GM19238 (cell line): Measurements from ENCODE around the gene RIN3.
A peak's percentile ranks its signal among the peaks of the same experiment; 100 is the strongest.

ENCODE experiments used
- DNase-seq: peaks from one replicate; pipeline ENCODE4 v3.0.0; 2011; ENCODE audit warnings: low spot score; ENCODE audit not compliant: insufficient read length

RIN3 gene

GRCh38 chr14:92686900-92687427 is 173.4 kb downstream of the RIN3 start:
- DNase-seq, result peak; percentile 84

DNA sequence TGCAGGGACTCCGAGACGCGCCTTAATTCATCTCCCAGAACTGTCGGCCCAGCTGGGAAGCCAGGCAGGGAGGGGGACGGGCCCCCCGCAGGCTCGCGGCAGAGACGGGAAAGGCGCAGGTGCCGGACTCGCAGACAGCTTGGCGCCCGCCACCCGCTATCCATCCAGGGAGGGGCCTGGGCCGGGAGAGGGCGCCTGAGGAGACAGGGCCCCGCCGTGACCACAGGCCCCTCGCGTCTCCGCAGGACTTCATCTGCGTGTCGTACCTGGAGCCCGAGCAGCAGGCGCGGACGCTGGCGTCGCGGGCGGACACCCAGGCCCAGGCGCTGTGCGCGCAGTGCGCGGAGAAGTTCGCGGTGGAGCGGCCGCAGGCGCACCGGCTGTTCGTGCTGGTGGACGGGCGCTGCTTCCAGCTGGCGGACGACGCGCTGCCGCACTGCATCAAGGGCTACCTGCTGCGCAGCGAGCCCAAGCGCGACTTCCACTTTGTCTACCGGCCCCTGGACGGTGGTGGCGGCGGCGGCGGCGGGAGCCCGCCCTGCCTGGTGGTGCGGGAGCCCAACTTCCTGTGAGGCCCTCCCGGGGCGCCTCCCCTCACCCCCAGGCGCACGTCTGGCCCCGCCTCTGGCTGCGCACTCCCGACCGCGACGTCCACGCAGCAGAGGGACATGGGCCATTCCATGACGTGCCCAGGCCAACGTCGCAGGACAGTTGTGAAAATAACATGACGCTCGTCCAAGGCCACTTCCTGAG is 174.3 kb downstream of the RIN3 start:
- no peak for DNase-seq

DNA sequence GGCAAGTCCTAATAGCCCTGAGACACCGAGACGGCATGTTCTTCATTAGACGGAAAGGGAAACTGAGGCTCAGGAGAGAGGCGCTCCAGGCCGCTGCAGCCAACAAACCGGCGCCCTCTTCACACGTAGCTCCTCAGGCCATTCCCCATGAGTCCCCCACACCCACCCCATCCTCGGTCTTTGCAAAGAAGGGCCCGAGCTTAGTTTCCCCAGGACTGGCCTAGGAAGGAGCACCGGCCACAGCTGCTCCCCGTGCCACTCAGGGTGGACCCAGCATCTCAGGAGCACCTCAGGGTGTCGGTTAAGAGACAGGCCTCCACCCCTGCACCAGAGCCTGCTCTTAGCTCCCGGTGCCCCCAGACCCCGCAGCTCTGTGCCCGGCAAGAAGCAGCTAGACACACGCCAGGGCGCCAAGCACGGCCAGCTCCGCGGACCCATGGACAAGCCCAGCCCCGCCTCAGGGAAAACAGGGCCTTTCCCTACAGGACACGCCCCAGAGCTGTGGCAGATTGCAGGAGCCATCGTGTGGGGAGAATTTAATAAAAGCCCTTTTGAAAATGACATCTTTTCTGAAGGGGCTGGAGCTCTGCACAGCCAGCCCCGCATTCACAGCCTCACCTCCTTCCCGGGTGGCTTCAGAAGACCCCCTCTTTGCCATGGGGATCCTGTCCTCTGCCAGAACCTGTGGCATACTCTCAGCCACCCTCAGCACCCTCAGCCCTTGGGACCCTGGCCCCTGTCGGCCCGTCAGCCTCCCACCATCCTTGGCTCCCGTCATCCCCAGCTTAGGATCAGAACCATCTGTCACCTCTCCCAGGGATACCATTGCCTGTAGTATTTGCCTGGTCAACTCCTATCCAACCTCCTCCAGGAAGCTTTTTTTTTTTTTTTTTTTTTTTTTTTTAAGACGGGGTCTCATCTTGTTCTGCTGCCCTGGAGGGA is 175.1 kb downstream of the RIN3 start:
- no peak for DNase-seq

DNA sequence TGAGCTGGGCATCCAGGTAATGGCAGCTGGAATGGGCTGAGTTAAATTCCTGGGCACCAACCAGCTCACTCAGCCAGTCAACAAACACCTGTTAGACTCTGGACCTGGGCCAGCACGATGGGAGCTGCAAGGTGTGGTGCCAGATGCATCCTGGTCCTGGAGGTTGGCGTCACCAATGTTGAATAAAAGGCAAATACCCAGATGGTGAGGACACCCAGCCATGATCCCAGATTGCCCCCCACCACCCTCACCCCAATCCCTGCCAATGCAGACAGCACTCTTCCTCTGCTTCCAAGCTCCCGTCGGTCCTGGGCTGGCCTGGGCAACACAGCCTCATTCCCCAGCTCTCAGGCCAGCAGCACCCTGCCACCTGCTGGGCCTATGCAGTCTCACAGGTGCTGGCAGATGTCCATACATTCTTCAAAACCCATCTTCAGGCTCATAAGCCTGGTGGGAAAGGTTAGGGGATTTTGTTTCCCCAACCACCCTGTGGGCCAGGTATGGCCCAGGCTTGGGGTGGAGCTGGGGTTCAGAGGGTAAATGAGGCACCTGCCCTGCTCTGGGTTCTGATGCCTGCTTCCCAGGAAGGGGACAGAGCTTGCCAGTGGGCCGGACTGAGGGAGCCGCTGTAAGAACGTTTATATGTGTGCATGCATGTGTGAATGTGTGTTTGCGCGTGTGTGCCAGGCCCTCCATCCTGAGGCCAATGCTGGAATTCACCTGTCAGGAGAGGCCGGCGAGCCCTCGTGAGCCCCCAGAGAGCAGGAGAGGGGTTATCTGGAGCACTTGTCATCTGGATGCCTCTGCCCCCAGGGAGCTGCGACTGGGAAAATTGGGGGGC is 176.8 kb downstream of the RIN3 start:
- no peak for DNase-seq

- DNase-seq, result no peak
Measured at GRCh38 chr14:92692822-92693226, 179.2 kb downstream of the RIN3 start.

DNA sequence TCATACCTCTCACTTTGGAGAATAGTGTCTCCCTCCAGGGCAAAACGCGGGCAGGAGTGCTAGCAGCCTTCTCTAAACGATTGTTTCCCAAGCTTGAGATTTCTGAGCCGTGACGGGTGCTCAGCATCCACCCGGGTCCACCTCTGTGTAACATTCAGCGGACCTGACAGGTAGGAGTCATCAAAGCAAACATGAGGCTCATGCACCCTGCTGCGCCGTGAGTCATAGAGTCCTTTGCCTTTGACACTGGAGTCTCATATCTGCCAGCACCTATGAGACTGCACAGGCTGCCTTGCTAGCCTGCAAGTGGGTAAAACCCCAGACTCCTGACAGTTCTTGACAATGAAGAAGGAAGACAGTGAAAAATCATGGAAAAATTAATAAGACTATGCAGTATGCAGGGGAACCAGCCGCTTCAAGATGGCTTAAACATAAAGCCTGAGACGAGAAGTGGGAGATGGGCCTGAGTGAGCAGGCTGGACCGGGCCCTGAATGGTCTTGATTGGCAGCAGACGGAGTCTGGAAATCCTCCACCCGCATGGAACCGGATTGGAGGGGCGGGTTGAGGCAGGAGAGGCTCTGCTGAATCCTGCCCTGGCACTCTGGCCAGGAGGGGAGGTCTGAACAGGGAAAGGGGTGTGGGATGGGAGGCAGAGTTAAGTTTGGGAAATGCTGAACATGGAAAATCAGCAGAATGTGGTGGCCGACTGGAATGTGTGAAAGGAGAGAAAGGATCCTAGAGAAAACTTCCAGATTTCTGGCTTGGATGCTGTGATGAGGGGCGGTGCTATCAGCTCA is 180.6 kb downstream of the RIN3 start:
- no peak for DNase-seq

DNA sequence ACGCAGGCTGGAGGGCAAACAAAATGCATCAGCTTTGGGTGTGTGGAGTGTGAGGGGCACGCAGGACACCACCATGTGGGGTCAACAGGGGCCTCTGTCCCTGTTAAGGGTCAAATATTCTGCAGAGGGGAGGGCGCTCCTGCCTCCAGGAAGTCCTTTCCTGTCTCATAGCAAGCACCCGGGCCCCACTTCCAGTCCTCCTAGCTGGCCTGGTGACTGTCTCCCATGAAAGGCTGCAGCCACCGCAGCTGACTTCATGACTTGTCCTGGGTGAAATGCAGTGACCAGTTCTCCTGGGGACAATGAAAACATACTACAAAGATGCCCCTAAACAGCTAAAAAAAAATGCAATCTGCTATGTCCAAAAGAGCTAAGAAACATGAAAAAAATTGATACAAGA is 181.2 kb downstream of the RIN3 start:
- DNase-seq, result no peak

GRCh38 chr14:92695562-92695961 is 182.0 kb downstream of the RIN3 start:
- DNase-seq, result no peak

DNA sequence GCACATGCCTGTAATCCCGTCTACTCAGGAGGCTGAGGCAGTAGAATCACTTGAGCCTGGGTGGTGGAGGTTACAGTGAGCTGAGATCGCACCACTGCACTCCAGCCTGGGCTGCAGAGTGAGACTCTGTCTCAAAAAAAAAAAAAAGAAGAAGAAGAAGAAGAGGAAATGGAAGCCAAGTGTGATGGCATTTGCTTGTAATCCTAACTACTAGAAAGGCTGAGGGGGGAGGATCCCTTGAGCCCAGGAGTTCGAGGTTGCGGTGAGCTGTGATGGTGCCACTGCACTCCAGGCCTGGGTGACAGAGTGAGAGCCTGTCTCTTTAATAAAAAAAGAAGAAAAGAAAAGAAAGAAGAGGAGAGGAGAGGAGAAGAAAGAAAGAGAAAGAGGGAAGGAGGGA is 182.8 kb downstream of the RIN3 start:
- DNase-seq, result no peak

DNA sequence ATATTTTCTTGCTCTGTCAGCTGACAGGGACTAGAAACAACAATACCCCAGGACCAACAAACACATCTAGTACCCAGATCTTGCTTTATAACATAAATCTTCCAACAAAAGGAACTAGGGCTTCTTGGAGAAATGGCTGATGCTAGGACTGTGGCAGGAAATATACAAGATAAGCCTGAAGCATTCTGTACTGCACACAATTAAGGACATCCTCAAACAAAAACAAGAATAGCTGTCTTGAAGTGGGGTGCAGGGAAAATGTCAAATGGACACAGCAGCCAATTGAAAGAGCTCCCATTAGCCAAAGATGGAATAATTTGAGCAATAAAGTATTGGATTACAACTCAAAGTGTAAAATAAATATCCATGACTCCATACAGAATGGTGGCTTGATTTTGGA is 184.8 kb downstream of the RIN3 start:
- DNase-seq, result no peak

DNA sequence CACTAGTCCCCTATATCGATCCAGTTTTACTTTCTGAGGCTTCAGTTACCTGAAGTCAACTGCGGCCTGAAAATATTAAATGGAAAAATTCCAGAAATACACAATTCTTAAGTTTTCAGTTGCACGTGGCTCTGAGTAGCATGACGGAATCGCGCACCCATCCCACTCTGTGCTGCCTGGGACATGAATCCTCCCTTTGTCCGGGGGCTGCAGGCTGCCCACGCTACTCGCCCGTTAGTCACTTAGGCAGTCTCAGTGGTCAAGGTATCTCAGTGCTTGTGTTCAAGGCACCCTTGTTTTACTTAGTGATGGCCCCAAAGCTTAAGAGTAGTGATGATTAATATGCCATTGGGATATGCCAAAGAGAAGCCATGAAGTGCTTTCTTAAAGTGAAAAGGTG is 188.2 kb downstream of the RIN3 start:
- no peak for DNase-seq

GRCh38 chr14:92702441-92702918 is 188.9 kb downstream of the RIN3 start:
- DNase-seq, result no peak

DNA sequence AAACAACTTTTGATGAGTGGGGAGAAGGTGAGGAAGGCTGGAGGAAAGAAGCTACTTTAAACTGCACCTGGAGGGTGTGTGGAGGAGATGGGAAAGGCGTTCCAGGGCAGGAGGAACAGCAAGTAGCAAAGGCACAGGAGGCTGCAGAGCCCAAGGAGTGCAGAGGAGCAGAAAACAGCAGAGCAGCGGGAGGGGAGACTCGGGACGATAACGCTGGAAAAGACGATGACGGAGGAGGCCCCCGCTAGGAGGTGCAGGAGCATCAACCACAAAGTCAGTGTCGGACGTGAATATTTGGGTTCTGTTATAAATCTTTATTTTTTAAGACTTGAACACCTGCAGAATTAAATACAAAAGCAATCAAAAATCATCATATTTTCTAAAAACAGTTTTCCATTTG is 189.9 kb downstream of the RIN3 start:
- no peak for DNase-seq

GRCh38 chr14:92704036-92704804 is 190.6 kb downstream of the RIN3 start:
- peak; percentile 63 for DNase-seq

DNA sequence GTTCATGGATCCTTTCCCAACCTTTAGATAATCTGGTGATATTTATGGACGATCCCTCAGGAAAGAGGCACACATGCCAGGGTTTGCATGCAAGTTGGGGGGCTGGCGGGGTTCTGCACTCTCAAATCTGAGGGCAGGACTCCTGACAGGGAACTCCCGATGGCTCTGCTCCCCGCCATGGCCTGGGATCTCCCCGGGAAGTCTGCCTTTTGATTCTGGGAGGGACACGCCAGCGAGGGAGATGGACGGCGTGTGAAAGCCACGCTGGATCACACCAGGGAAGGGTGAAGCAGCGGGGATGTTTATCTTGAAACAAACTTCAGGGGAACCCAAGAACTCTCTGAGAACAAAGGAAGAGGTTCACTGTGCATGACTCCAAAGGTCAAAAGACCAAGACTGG is 191.2 kb downstream of the RIN3 start:
- no peak for DNase-seq

DNA sequence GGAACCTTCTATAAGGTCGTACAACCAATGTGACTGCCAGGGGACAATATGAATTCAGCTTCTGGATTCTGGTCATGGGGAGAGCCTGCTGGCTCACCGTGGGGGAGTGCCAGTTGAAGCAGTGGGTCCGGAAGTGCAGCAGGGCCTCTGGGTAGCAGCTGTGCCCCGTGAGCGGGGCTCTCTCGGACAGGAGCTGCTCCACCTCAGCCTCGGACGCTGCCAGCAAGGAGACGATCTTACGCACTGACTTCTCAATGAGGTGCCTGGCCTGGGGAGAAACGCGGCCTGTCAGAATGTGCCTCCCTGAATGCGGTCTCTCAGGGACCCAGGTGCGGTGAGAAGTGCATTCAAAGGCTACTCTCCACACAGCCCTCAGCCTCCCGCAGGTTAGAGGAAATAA is 192.8 kb downstream of the RIN3 start:
- DNase-seq, result no peak

DNA sequence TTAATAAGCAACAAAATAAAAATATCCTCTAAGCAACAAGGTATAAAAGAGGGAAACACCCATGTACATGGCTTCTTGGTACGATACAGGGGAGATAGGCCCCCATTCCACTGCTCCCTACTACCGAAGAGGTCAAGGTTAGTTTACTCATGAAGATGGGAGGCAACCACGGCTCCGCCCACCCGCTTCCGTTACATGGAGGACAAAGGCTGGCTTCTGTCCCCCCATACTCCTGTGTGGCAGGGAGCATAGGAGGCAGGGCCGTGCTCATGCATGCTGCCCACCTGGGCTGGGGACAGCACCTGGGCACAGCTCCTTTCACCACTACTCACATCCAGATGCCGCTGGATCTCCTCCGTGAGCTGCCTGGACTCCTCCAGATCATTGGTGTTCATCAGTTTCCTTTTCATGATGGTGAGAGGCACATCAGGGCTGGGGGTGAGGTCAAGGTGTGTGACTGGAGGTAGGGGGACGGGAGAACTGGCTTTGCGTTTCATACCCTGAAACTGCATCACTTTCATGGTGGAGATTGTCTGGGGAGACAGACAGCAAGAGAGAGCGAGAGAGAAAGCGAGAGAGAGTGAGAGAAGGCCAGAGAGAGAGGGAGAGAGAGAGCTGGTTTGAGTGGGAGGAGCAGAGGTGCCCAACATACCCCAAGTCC is 195.9 kb downstream of the RIN3 start:
- no peak for DNase-seq

DNA sequence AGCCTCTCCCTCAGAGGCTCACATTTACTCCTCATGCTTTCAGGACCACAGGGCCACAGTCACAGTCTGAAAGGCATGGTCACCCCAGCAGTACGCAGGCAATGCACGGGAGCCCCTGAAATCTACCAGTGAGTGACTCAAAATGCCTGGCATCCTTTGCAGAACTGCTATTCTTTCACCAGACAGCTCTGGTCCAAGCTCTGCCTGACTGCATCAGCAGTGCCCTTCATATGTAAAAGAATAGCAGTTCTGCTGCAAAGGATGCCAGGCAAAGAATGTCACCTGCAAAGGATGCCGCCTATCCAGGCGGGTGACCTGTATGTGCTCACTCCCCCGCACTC is 196.4 kb downstream of the RIN3 start:
- DNase-seq, result no peak

- no peak for DNase-seq
Measured at GRCh38 chr14:92711976-92712653, 198.5 kb downstream of the RIN3 start.
